ENCODE measurements around the gene VPS37C. TPM values are rescaled to one million over a fixed set of nuclear protein-coding genes. Genes with fewer than 3 reads are reported as not detected.
A peak's percentile ranks its signal among the peaks of the same experiment; 100 is the strongest.

The VPS37C gene
- total and polyA plus RNA-seq, 9 of the 15 experiments (the other 6 are each of a cell fraction or from before 2014, with no cell fraction given): 0.62 to 29.8 (median 11.5) TPM

DNA sequence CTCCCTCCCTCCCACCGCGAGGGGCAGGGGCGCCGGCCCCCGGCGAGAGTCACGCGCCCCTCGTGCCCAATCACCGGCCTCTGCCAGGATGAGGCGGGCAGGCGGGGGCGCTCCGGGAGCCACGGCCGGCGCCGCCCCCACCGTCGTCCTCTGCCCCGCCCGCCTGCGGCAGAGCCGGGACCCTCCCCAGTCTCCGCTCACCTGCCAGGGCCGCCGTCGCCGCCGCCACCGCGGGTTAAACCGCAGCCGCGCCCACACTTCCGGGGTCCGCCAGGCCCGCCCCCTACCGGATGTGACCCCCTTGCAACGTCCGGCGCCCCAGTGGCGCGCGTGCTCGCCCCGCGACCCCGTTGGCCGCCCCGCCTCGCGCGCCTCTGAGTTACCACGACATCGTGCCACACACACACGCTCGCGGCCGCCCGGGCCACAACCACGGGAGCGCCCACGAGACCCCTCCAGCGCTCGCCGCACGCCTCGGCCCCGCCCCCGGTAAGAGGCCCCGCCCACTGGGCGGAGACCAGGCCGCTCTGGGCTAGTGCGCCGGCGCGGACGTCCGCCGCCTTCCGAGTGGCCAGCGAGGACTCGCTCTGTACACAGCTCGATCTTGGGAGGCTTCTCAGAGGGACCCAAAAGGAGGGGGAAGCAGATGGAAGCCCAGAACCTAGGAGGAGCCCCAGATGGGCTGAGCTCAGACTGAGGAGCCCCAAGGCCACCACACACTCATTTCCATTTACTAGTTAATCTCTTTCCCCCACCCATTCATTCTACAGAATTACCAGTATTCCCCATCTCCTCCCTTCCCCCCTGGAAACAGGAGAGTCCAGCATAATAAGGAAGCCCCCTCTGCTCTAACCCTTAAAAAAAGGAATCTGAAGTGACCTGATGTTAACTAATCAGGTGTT, at the start of gene VPS37C (continued):
- TF ChIP-seq SMARCC2 (IDR thresholded peaks at IDR 0.05; ENCODE audit: low read depth) (no peak), TOE1 (IDR thresholded peaks at IDR 0.05; ENCODE audit: borderline replicate concordance) (peak; percentile 73; the same call in 1 of the 2 replicates), TOE1 (CRISPR knock-in tag; IDR thresholded peaks at IDR 0.05; ENCODE audit: borderline replicate concordance, low read depth) (0 out of 2 replicates have a peak, but pooled peaks have one; percentile 47), TAF1 (IDR thresholded peaks at IDR 0.05; ENCODE audit: control insufficient read depth, extremely low read depth, insufficient read depth, low read length, severe bottlenecking) (peak; percentile 76), NCOR1 (IDR thresholded peaks at IDR 0.05) (peak; percentile 28; the same call in 1 of the 2 replicates), DNMT1 (IDR thresholded peaks at IDR 0.05) (no peak), STAT5A (IDR thresholded peaks at IDR 0.05; ENCODE audit: borderline replicate concordance, low read length) (no peak), CEBPB (tag; IDR thresholded peaks at IDR 0.05) (no peak), KDM2B (CRISPR knock-in tag; IDR thresholded peaks at IDR 0.05) (no peak), ZNF436 (CRISPR knock-in tag; IDR thresholded peaks at IDR 0.05) (no peak), ATF1 (CRISPR knock-in tag; IDR thresholded peaks at IDR 0.05) (no peak), ATF1 (tag; IDR thresholded peaks at IDR 0.05) (peak; percentile 84), ZNF12 (CRISPR knock-in tag; IDR thresholded peaks at IDR 0.05) (no peak), TGIF2 (CRISPR knock-in tag; IDR thresholded peaks at IDR 0.05) (no peak), MEF2A (IDR thresholded peaks at IDR 0.05; ENCODE audit: control insufficient read depth, low read depth, low read length) (no peak), ZBTB8A (IDR thresholded peaks at IDR 0.05; ENCODE audit: partially characterized antibody) (no peak), HDAC6 (IDR thresholded peaks at IDR 0.05; ENCODE audit: low read depth, low read length) (no peak), KLF16 (IDR thresholded peaks at IDR 0.05) (no peak), LEF1 (IDR thresholded peaks at IDR 0.05) (no peak), CBX8 (IDR thresholded peaks at IDR 0.05; ENCODE audit: borderline replicate concordance, extremely low read depth, low read depth, low read length, poor library complexity, severe bottlenecking) (no peak), ZNF274 (IDR thresholded peaks at IDR 0.05; ENCODE audit: borderline replicate concordance, low read depth, low read length) (no peak)
- TF ChIP-seq, protein P1, sequence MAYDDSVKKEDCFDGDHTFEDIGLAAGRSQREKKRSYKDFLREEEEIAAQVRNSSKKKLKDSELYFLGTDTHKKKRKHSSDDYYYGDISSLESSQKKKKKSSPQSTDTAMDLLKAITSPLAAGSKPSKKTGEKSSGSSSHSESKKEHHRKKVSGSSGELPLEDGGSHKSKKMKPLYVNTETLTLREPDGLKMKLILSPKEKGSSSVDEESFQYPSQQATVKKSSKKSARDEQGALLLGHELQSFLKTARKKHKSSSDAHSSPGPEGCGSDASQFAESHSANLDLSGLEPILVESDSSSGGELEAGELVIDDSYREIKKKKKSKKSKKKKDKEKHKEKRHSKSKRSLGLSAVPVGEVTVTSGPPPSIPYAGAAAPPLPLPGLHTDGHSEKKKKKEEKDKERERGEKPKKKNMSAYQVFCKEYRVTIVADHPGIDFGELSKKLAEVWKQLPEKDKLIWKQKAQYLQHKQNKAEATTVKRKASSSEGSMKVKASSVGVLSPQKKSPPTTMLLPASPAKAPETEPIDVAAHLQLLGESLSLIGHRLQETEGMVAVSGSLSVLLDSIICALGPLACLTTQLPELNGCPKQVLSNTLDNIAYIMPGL (CRISPR knock-in tag; IDR thresholded peaks at IDR 0.05): no peak
- TF ChIP-seq, protein P2, sequence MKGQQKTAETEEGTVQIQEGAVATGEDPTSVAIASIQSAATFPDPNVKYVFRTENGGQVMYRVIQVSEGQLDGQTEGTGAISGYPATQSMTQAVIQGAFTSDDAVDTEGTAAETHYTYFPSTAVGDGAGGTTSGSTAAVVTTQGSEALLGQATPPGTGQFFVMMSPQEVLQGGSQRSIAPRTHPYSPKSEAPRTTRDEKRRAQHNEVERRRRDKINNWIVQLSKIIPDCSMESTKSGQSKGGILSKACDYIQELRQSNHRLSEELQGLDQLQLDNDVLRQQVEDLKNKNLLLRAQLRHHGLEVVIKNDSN (CRISPR knock-in tag; IDR thresholded peaks at IDR 0.05): peak; percentile 91
